Thoracic aorta (tissue), 2 donors: ENCODE measurements around the gene CAPN5. TPM values are rescaled to one million over a fixed set of nuclear protein-coding genes. Genes with fewer than 3 reads are reported as not detected.
A peak's percentile ranks its signal among the peaks of the same experiment; 100 is the strongest.
"Not testable (repeated sequence)": the region's sequence is repeated elsewhere in the genome, so short reads cannot be mapped to it uniquely, and the experiment has no call there.

Source experiments
- ATAC-seq: fragments of 150-250 bp; one replicate; pipeline ENCODE4 v1.8.0; 2017; ENCODE audit warnings: low read depth; ENCODE audit not compliant: insufficient number of reproducible peaks, low FRiP score
- DNase-seq: peaks from one replicate; pipeline ENCODE4 v3.0.0-alpha.2; 2020; ENCODE audit warnings: low spot score
- H3K27ac ChIP-seq, 2 donors: fragments of 200-600 bp; sonication (generic); 1 replicate in 1 of 2; 2 replicates in 1 of 2; pipeline ENCODE4 v1.5.1; 2016; ENCODE audit warnings: mild to moderate bottlenecking in 2 of 2, moderate library complexity in 2 of 2
- H3K27me3 ChIP-seq: fragments of 200-600 bp; sonication (generic); replicated peaks from 2 replicates; pipeline ENCODE4 v1.6.0; 2016; ENCODE audit warnings: mild to moderate bottlenecking; ENCODE audit not compliant: insufficient read depth
- H3K36me3 ChIP-seq: fragments of 200-600 bp; sonication (generic); one replicate; pipeline ENCODE4 v1.5.1; 2016
- H3K4me1 ChIP-seq, 2 donors: fragments of 200-600 bp; sonication (generic); 1 replicate in 1 of 2; 2 replicates in 1 of 2; pipeline versions ENCODE4 v1.5.1 to v1.6.0; 2016; ENCODE audit warnings: low read depth in 2 of 2, mild to moderate bottlenecking in 1 of 2; ENCODE audit not compliant: control insufficient read depth in 1 of 2
- H3K4me3 ChIP-seq: fragments of 200-600 bp; sonication (generic); 2 replicates; pipeline ENCODE4 v1.5.1; 2016; ENCODE audit warnings: mild to moderate bottlenecking
- H3K9me3 ChIP-seq: fragments of 200-600 bp; sonication (generic); 2 replicates; pipeline ENCODE4 v1.5.1; 2016
- CTCF ChIP-seq: fragments of 200-600 bp; sonication (generic); IDR thresholded peaks from one replicate; pipeline ENCODE4 v1.5.1; 2019; ENCODE audit warnings: antibody characterized with exemption
- total RNA-seq, 2 donors: library from RNA; depleted of rRNA; stranded (reverse); fragments of >200 nt; gene quantifications; one replicate each; pipeline versions ENCODE4 v1.1.0 to v1.2.3, GENCODE V29; 2016

CAPN5 gene
- total RNA-seq: 10 to 100 TPM in 1 of 2 donors, 1 to 10 TPM in 1; 9.5 to 20.8 TPM

- Histone ChIP-seq H3K27ac (peak within 1 kb of the TSS; percentile 55 to 76), H3K4me3 (peak within 1 kb of the TSS; percentile 79), H3K4me1 (peaks cover 9 to 25% of the 10 kb centered on the region in 2 donors), H3K36me3 (no peaks in the 10 kb centered on the region), H3K27me3 (no peaks in the 10 kb centered on the region), H3K9me3 (no peaks in the 10 kb centered on the region)
- TF ChIP-seq CTCF: peak; percentile 47
- ATAC-seq (peak; percentile 91), DNase-seq (peak; percentile 43)
Measured at GRCh38 chr11:77066229-77067042, at the start of gene CAPN5. TSS of gene CAPN5 (plus strand) at chr11:77066971. CDS start at chr11:77084887, 17,916 bp downstream.

GRCh38 chr11:77018396-77018924 lies 48.3 kb upstream of the CAPN5 start:
- not testable (repeated sequence) for ATAC-seq, H3K4me1 ChIP-seq, H3K4me3 ChIP-seq, H3K9me3 ChIP-seq, DNase-seq, H3K27ac ChIP-seq, H3K36me3 ChIP-seq, H3K27me3 ChIP-seq

GRCh38 chr11:77019976-77020595 lies 46.7 kb upstream of the CAPN5 start:
- no peak overlapping the region for H3K27ac ChIP-seq
- no peaks in the 10 kb centered on the region for H3K36me3 ChIP-seq
- no peak for TF ChIP-seq CTCF
- H3K27me3 ChIP-seq: no peaks in the 10 kb centered on the region
- H3K9me3 ChIP-seq: no peaks in the 10 kb centered on the region
- no peaks in the 10 kb centered on the region for H3K4me1 ChIP-seq
- DNase-seq: no peak
- no peak for ATAC-seq
- no peak overlapping the region for H3K4me3 ChIP-seq

GRCh38 chr11:77020734-77021133 lies 46.0 kb upstream of the CAPN5 start:
- no peak overlapping the region for H3K27ac ChIP-seq
- H3K4me1 ChIP-seq: no peaks in the 10 kb centered on the region
- H3K9me3 ChIP-seq: no peaks in the 10 kb centered on the region
- TF ChIP-seq CTCF: no peak
- DNase-seq (no peak), ATAC-seq (no peak)
- H3K4me3 ChIP-seq: no peak overlapping the region
- H3K36me3 ChIP-seq: no peaks in the 10 kb centered on the region
- no peaks in the 10 kb centered on the region for H3K27me3 ChIP-seq

GRCh38 chr11:77024745-77025144 lies 42.0 kb upstream of the CAPN5 start:
- no peak for TF ChIP-seq CTCF
- H3K9me3 ChIP-seq: no peaks in the 10 kb centered on the region
- no peaks in the 10 kb centered on the region for H3K4me1 ChIP-seq
- no peak overlapping the region for H3K27ac ChIP-seq
- DNase-seq: no peak
- H3K27me3 ChIP-seq: no peaks in the 10 kb centered on the region
- no peak overlapping the region for H3K4me3 ChIP-seq
- no peak for ATAC-seq
- H3K36me3 ChIP-seq: no peaks in the 10 kb centered on the region
